HepG2 (cell line): ENCODE measurements around the gene MAJIN. TPM values are rescaled to one million over a fixed set of nuclear protein-coding genes. Genes with fewer than 3 reads are reported as not detected.

ENCODE experiments used
- ATAC-seq: fragments of 200-7000 bp; cut with Tn5 transposase; 3 replicates; pipeline ENCODE4 v1.9.1; 2020; ENCODE audit warnings: mild to moderate bottlenecking, moderate library complexity
- BruUV-seq: library from RNA; stranded (reverse); fragments of 400-500 nt; replicated peaks from 2 replicates; lab custom pipeline; 2021; lab: Mats Ljungman, UMichigan
- CTCF ChIA-PET: fragments of 300-600 bp; formaldehyde crosslinking; extraction: SDS; loops from one replicate; lab custom pipeline; 2021; ENCODE audit warnings: low total read pairs, inconsistent platforms, low intra/inter-chr PET ratio; lab: Yijun Ruan, JAX
- POLR2A ChIA-PET: fragments of 350-600 bp; sonication (Branson Sonifier 250); formaldehyde crosslinking; loops from one replicate; lab custom pipeline; 2020; ENCODE audit warnings: antibody characterized with exemption, inconsistent platforms; lab: Yijun Ruan, JAX
- DNase-seq: peaks from one replicate; pipeline ENCODE4 v3.0.0-alpha.2; 2015; ENCODE audit warnings: low spot score
- FAIRE-seq: peaks from 3 replicates; lab custom pipeline; 2011; peaks lifted over from hg19 to GRCh38; lab: Jason Lieb, UNC
- H2AFZ ChIP-seq: one replicate; pipeline ENCODE4 v1.6.1; 2011; ENCODE audit warnings: low read length, inconsistent platforms
- H3K27ac ChIP-seq: fragments of 300-600 bp; 3 replicates; pipeline ENCODE4 v1.8.0; 2011; ENCODE audit warnings: mixed run types, mild to moderate bottlenecking, mixed read lengths, low read length, inconsistent platforms; ENCODE audit not compliant: insufficient read depth; ENCODE audit errors: extremely low read length
- H3K27me3 ChIP-seq, 2 experiments: fragments of 200-600 bp in 1 of 2; 2 replicates in 1 of 2; 3 replicates in 1 of 2; pipeline versions ENCODE4 v1.6.0 to v1.8.0; 2011; ENCODE audit warnings: low read length in 2 of 2, mild to moderate bottlenecking in 2 of 2, moderate library complexity in 2 of 2, inconsistent platforms in 1 of 2; ENCODE audit not compliant: insufficient read depth in 2 of 2, control insufficient read depth in 1 of 2
- H3K36me3 ChIP-seq, 2 experiments: fragments of 200-600 bp in 1 of 2; replicated peaks in 1 of 2; 2 replicates in 1 of 2; 3 replicates in 1 of 2; pipeline versions ENCODE4 v1.5.1 to v1.8.0; 2011; ENCODE audit warnings: low read length in 2 of 2, inconsistent platforms in 1 of 2; ENCODE audit not compliant: insufficient read depth in 2 of 2, control insufficient read depth in 1 of 2
- H3K4me1 ChIP-seq: 2 replicates; pipeline ENCODE4 v1.5.1; 2012; ENCODE audit warnings: low read length, inconsistent platforms; ENCODE audit not compliant: insufficient read depth
- H3K4me2 ChIP-seq: 2 replicates; pipeline ENCODE4 v1.6.0; 2011; ENCODE audit warnings: low read depth, low read length, inconsistent platforms
- H3K4me3 ChIP-seq, 3 experiments: fragments of 200-600 bp in 1 of 3; sonication (generic), shearing (Covaris generic) in 1 of 3; replicated peaks in 1 of 3; 2 replicates each; pipeline ENCODE4 v1.5.1; 2011 to 2016; ENCODE audit warnings: low read length in 3 of 3, inconsistent platforms in 2 of 3, low read depth in 2 of 3, mild to moderate bottlenecking in 2 of 3, control low read depth in 1 of 3, mixed read lengths in 1 of 3; ENCODE audit not compliant: insufficient read depth in 1 of 3
- H3K79me2 ChIP-seq: one replicate; pipeline ENCODE4 v1.6.1; 2011; ENCODE audit warnings: low read length, inconsistent platforms; ENCODE audit not compliant: insufficient read depth
- H3K9ac ChIP-seq: 2 replicates; pipeline ENCODE4 v1.6.0; 2011; ENCODE audit warnings: mild to moderate bottlenecking, low read depth, low read length, inconsistent platforms; ENCODE audit not compliant: insufficient read depth
- H3K9me3 ChIP-seq: 2 replicates; pipeline ENCODE4 v1.5.1; 2012; ENCODE audit warnings: mild to moderate bottlenecking, low read length
- H4K20me1 ChIP-seq: 2 replicates; pipeline ENCODE4 v1.6.0; 2011; ENCODE audit warnings: inconsistent platforms, mild to moderate bottlenecking, low read length, moderate library complexity; ENCODE audit not compliant: insufficient read depth
- CHD2 ChIP-seq: IDR thresholded peaks from 2 replicates; pipeline ENCODE4 v1.6.1; 2011; ENCODE audit warnings: low read depth, low read length, improper control_type of control experiment
- CREB3 ChIP-seq: sonication (generic); formaldehyde crosslinking; IDR thresholded peaks from 2 replicates; pipeline ENCODE4 v1.5.0; 2020; ENCODE audit warnings: missing genetic modification reagents
- KLF16 ChIP-seq, 2 experiments: sonication (generic) in 1 of 2; formaldehyde crosslinking in 1 of 2; IDR thresholded peaks; 2 replicates each; pipeline versions ENCODE4 v1.6.1 to v1.8.0; 2016 to 2023; ENCODE audit warnings: missing genetic modification reagents in 2 of 2, missing compliant biosample characterization in 1 of 2
- RBM22 ChIP-seq: fragments of 200-400 bp; formaldehyde crosslinking; optimal IDR thresholded peaks from 2 replicates; pipeline ENCODE3; 2017; ENCODE audit warnings: mild to moderate bottlenecking, low read length, moderate library complexity
- TBX3 ChIP-seq: fragments of 450-650 bp; IDR thresholded peaks from 2 replicates; pipeline ENCODE4 v1.6.1; 2017; ENCODE audit warnings: antibody characterized with exemption, mild to moderate bottlenecking, inconsistent platforms, borderline replicate concordance
- WIZ ChIP-seq: sonication (generic); formaldehyde crosslinking; IDR thresholded peaks from 2 replicates; pipeline ENCODE4 v1.5.1; 2020; ENCODE audit warnings: mild to moderate bottlenecking, missing genetic modification reagents
- ZNF431 ChIP-seq: sonication (generic); formaldehyde crosslinking; IDR thresholded peaks from 2 replicates; pipeline ENCODE4 v1.9.0; 2022; ENCODE audit warnings: missing genetic modification reagents, low read depth, mild to moderate bottlenecking, borderline replicate concordance
- ZNF552 ChIP-seq: sonication (generic); formaldehyde crosslinking; IDR thresholded peaks from 2 replicates; pipeline ENCODE4 v1.9.0; 2022; ENCODE audit warnings: missing genetic modification reagents, mild to moderate bottlenecking, borderline replicate concordance
- ZNF556 ChIP-seq: sonication (generic); formaldehyde crosslinking; IDR thresholded peaks from 2 replicates; pipeline ENCODE4 v1.4.0; 2020; ENCODE audit warnings: mild to moderate bottlenecking, missing genetic modification reagents, borderline replicate concordance
- ZNF629 ChIP-seq: sonication (generic); formaldehyde crosslinking; conservative IDR thresholded peaks from 2 replicates; pipeline ENCODE4 v1.5.0; 2020; ENCODE audit warnings: missing genetic modification reagents
- ZNF660 ChIP-seq: sonication (generic); formaldehyde crosslinking; IDR thresholded peaks from 2 replicates; pipeline ENCODE4 v1.5.1; 2020; ENCODE audit warnings: mild to moderate bottlenecking, low read depth, missing genetic modification reagents, borderline replicate concordance
- ZNF790 ChIP-seq: sonication (generic); formaldehyde crosslinking; IDR thresholded peaks from 2 replicates; pipeline ENCODE4 v1.8.0; 2022; ENCODE audit warnings: missing genetic modification reagents, mild to moderate bottlenecking, borderline replicate concordance
- ZSCAN25 ChIP-seq: sonication (generic); formaldehyde crosslinking; IDR thresholded peaks from 2 replicates; pipeline ENCODE4 v1.8.0; 2022; ENCODE audit warnings: mild to moderate bottlenecking, missing genetic modification reagents
- WGBS: methylation state at CpG from one replicate; pipeline ENCODE4 v1.1.6; 2017; ENCODE audit warnings: low lambda C conversion rate; 5-methylcytosine and 5-hydroxymethylcytosine counted together
- in situ Hi-C: cut with HindIII; loops from 2 replicates; pipeline ENCODE4 v1.10.0; 2017; ENCODE audit warnings: low pct_unique_long_range_greater_than_20kb; ENCODE audit not compliant: extremely low pct_ligation_motif_present
- intact Hi-C: fragments of 100-400 bp; cut with micrococcal nuclease; formaldehyde crosslinking; loops from one replicate; pipeline ENCODE4 v1.10.0; 2022; ENCODE audit not compliant: unreplicated experiment
- polyA plus RNA-seq, 8 experiments: library from polyadenylated mRNA; depleted of rRNA in 3 of 8; stranded (reverse) in 7 of 8; unstranded in 1 of 8; fragments of >200 nt; fragmentation: Illumina TruSeq in 4 of 8; extraction: Trizol in 4 of 8; gene quantifications; 2 replicates each; pipeline versions ENCODE4 v1.2.1 to v1.2.3, GENCODE V29; 2011 to 2016; ENCODE audit warnings: low read depth in 4 of 8, missing spikeins in 1 of 8, mixed read lengths in 1 of 8; ENCODE audit not compliant: insufficient read depth in 1 of 8
- total RNA-seq, 5 experiments: library from RNA; depleted of rRNA; stranded (reverse); fragments of >200 nt; fragmentation: Illumina TruSeq; extraction: Trizol; gene quantifications; 2 replicates each; pipeline ENCODE4 v1.2.3, GENCODE V29; 2016; ENCODE audit warnings: low read depth in 1 of 5

The MAJIN gene
- total and polyA plus RNA-seq, 2 of the 13 experiments (the other 11 are each of a cell fraction or from before 2014, with no cell fraction given): not detected

- H3K4me2 ChIP-seq: no peak overlapping the region
- 96% methylated on average over 1 of the region's 2 CpGs for WGBS
- in situ Hi-C loops: no loop called here
- no peak for DNase-seq
- ChIA-PET CTCF (no interaction called here), POLR2A (no interaction called here)
- no TSS peak for BruUV-seq
- TF ChIP-seq ZNF790 (CRISPR knock-in tag) (no peak), ZNF629 (CRISPR knock-in tag) (peak; percentile 64)
- H3K36me3 ChIP-seq: peaks cover 0 to 1% of the 10 kb centered on the region in 2 experiments; a peak in 1 of 5 replicates
- no peak overlapping the region for H3K27ac ChIP-seq
- peaks cover 23% of the 10 kb centered on the region for H3K4me1 ChIP-seq
- H2AFZ ChIP-seq: no peak overlapping the region
- no peaks in the 10 kb centered on the region for H3K79me2 ChIP-seq
- FAIRE-seq: no peak
- no peaks in the 10 kb centered on the region for H3K9me3 ChIP-seq
- no peaks in the 10 kb centered on the region; a peak in 1 of 5 replicates for H3K27me3 ChIP-seq
- no peak overlapping the region for H3K9ac ChIP-seq
- H3K4me3 ChIP-seq: no peak overlapping the region
- no peaks in the 10 kb centered on the region for H4K20me1 ChIP-seq
- intact Hi-C loops: no loop called here
- ATAC-seq: no peak
Observed at GRCh38 chr11:64928957-64929356, 43.0 kb downstream of the MAJIN start.

GRCh38 chr11:64926689-64927088, 45.2 kb downstream of the MAJIN start:
- BruUV-seq: no TSS peak
- intact Hi-C loops: no loop called here
- no peak overlapping the region for H3K9ac ChIP-seq
- ChIA-PET CTCF (no interaction called here), POLR2A (no interaction called here)
- no peaks in the 10 kb centered on the region for H3K79me2 ChIP-seq
- FAIRE-seq: no peak
- in situ Hi-C loops: no loop called here
- H3K36me3 ChIP-seq: no peaks in the 10 kb centered on the region
- no peak for ATAC-seq
- H3K27me3 ChIP-seq: no peaks in the 10 kb centered on the region; a peak in 1 of 5 replicates
- no peaks in the 10 kb centered on the region for H4K20me1 ChIP-seq
- H3K27ac ChIP-seq: no peak overlapping the region
- no peaks in the 10 kb centered on the region for H3K9me3 ChIP-seq
- H2AFZ ChIP-seq: no peak overlapping the region
- peaks cover 32% of the 10 kb centered on the region for H3K4me1 ChIP-seq
- 81% methylated on average over 7 of the region's 22 CpGs for WGBS
- H3K4me2 ChIP-seq: no peak overlapping the region
- TF ChIP-seq ZNF660 (CRISPR knock-in tag) (no peak), CHD2 (no peak), CREB3 (no peak), KLF16 (CRISPR knock-in tag; IDR thresholded peaks at IDR 0.05) (no peak), ZNF431 (CRISPR knock-in tag) (no peak), ZNF552 (no peak), ZNF556 (no peak), TBX3 (no peak), ZSCAN25 (CRISPR knock-in tag) (no peak), WIZ (CRISPR knock-in tag) (no peak), RBM22 (no peak)
- no peak for DNase-seq
- no peak overlapping the region for H3K4me3 ChIP-seq
